HEK293T (cell line): Measurements from ENCODE around the gene LRRC43.
"Not testable (repeated sequence)": the region's sequence is repeated elsewhere in the genome, so short reads cannot be mapped to it uniquely, and the experiment has no call there.

Experiments
- CTCF ChIA-PET: fragments of 350-600 bp; formaldehyde crosslinking; extraction: SDS; loops from one replicate; lab custom pipeline; 2021; ENCODE audit warnings: antibody characterized with exemption, inconsistent platforms; lab: Yijun Ruan, JAX
- POLR2A ChIA-PET: fragments of 350-600 bp; formaldehyde crosslinking; extraction: SDS; loops from one replicate; lab custom pipeline; 2020; ENCODE audit warnings: antibody characterized with exemption, inconsistent platforms; lab: Yijun Ruan, JAX
- DNase-seq: peaks from one replicate; pipeline ENCODE4 v3.0.0; 2012; ENCODE audit warnings: mixed read lengths; ENCODE audit errors: extremely low spot score
- ARNT ChIP-seq: fragments of 450-650 bp; IDR thresholded peaks from 2 replicates; pipeline ENCODE4 v1.6.1; 2017; ENCODE audit warnings: mild to moderate bottlenecking
- BHLHE40 ChIP-seq: fragments of 450-650 bp; IDR thresholded peaks from 2 replicates; pipeline ENCODE4 v1.6.1; 2016; ENCODE audit warnings: mild to moderate bottlenecking, moderate library complexity, borderline replicate concordance
- CTBP1 ChIP-seq: fragments of 450-650 bp; IDR thresholded peaks from 2 replicates; pipeline ENCODE4 v1.6.1; 2016; ENCODE audit warnings: borderline replicate concordance
- ELF4 ChIP-seq: fragments of 450-650 bp; IDR thresholded peaks from 2 replicates; pipeline ENCODE4 v1.6.1; 2017; ENCODE audit warnings: antibody characterized with exemption
- FOXA1 ChIP-seq: fragments of 450-650 bp; IDR thresholded peaks from 2 replicates; pipeline ENCODE4 v1.6.1; 2016; ENCODE audit warnings: mild to moderate bottlenecking
- FOXK2 ChIP-seq: fragments of 450-650 bp; IDR thresholded peaks from 2 replicates; pipeline ENCODE4 v1.6.1; 2016; ENCODE audit warnings: mild to moderate bottlenecking
- FOXM1 ChIP-seq: fragments of 450-650 bp; IDR thresholded peaks from 2 replicates; pipeline ENCODE4 v1.6.1; 2017; ENCODE audit warnings: mild to moderate bottlenecking, borderline replicate concordance
- HDGF ChIP-seq: fragments of 450-650 bp; IDR thresholded peaks from 2 replicates; pipeline ENCODE4 v1.6.1; 2017; ENCODE audit warnings: antibody characterized with exemption, borderline replicate concordance
- L3MBTL2 ChIP-seq: fragments of 450-650 bp; conservative IDR thresholded peaks from 2 replicates; pipeline ENCODE4 v1.6.1; 2016; ENCODE audit warnings: mild to moderate bottlenecking
- LEF1 ChIP-seq: fragments of 450-650 bp; IDR thresholded peaks from 2 replicates; pipeline ENCODE4 v1.6.1; 2017; ENCODE audit warnings: mild to moderate bottlenecking, borderline replicate concordance
- NFRKB ChIP-seq: fragments of 450-650 bp; IDR thresholded peaks from 2 replicates; pipeline ENCODE4 v1.6.1; 2016; ENCODE audit warnings: mild to moderate bottlenecking, moderate library complexity
- PKNOX1 ChIP-seq: fragments of 450-650 bp; IDR thresholded peaks from 2 replicates; pipeline ENCODE4 v1.6.1; 2016
- SP1 ChIP-seq: fragments of 450-650 bp; IDR thresholded peaks from 2 replicates; pipeline ENCODE4 v1.6.1; 2017
- SUZ12 ChIP-seq: fragments of 450-650 bp; IDR thresholded peaks from 2 replicates; pipeline ENCODE4 v1.6.1; 2016; ENCODE audit warnings: mild to moderate bottlenecking
- TARDBP ChIP-seq: fragments of 450-650 bp; IDR thresholded peaks from 2 replicates; pipeline ENCODE4 v1.6.1; 2016
- ZNF384 ChIP-seq: fragments of 450-650 bp; IDR thresholded peaks from 2 replicates; pipeline ENCODE4 v1.6.1; 2016

Gene LRRC43

GRCh38 chr12:122174155-122174845, 8.6 kb upstream of the LRRC43 start, which contains the start of gene IL31:
Gene IL31 (minus strand): TSS chr12:122174221. CDS start chr12:122174172, 49 bp downstream.
- no peak for TF ChIP-seq CTBP1
- ChIA-PET POLR2A (no interaction called here), CTCF (interaction anchor here (0.6 kb wide), 1 partner anchor 85 kb away, joined by 13 read pairs; no protein-coding TSS in a partner anchor)
- DNase-seq = no peak

GRCh38 chr12:122176473-122176872, 6.5 kb upstream of the LRRC43 start:
- DNase-seq, POLR2A ChIA-PET: not testable (repeated sequence)
- CTCF ChIA-PET = interaction anchor here (0.5 kb wide), 1 partner anchor 15 kb away, joined by 3 read pairs; no protein-coding TSS in a partner anchor

GRCh38 chr12:122183588-122183940, 641 bp downstream of the LRRC43 start:
- POLR2A ChIA-PET = no interaction called here
- DNase-seq = no peak
- TF ChIP-seq NFRKB (no peak), FOXM1 (no peak), SUZ12 (no peak), FOXK2 (no peak), BHLHE40 (no peak), L3MBTL2 (no peak), CTBP1 (no peak), PKNOX1 (no peak), SP1 (no peak), HDGF (no peak), ARNT (no peak), TARDBP (no peak), ELF4 (no peak), LEF1 (no peak), FOXA1 (no peak)
- CTCF ChIA-PET = no interaction called here

- TF ChIP-seq FOXA1 (no peak), NFRKB (no peak), FOXM1 (no peak), TARDBP (no peak), HDGF (no peak), ZNF384 (no peak), BHLHE40 (no peak), SP1 (no peak), L3MBTL2 (no peak), ARNT (no peak), CTBP1 (no peak), FOXK2 (no peak), ELF4 (no peak), LEF1 (no peak), PKNOX1 (no peak), SUZ12 (no peak)
- POLR2A ChIA-PET = no interaction called here
- CTCF ChIA-PET = no interaction called here
- no peak for DNase-seq
Observed at GRCh38 chr12:122184517-122184916, 1.6 kb downstream of the LRRC43 start.

GRCh38 chr12:122185079-122185478, 2.2 kb downstream of the LRRC43 start:
- TF ChIP-seq HDGF = no peak
- TF ChIP-seq ZNF384 = no peak
- TF ChIP-seq CTBP1 = no peak
- TF ChIP-seq SUZ12 = no peak
- no peak for TF ChIP-seq ARNT
- no peak for TF ChIP-seq TARDBP
- no peak for TF ChIP-seq PKNOX1
- no peak for TF ChIP-seq FOXM1
- no peak for TF ChIP-seq L3MBTL2
- no peak for TF ChIP-seq BHLHE40
- TF ChIP-seq FOXK2 = no peak
- no peak for TF ChIP-seq LEF1
- TF ChIP-seq FOXA1 = no peak
- TF ChIP-seq SP1 = no peak
- no peak for TF ChIP-seq ELF4
- no peak for TF ChIP-seq NFRKB
- ChIA-PET POLR2A (no interaction called here), CTCF (no interaction called here)
- no peak for DNase-seq

GRCh38 chr12:122185494-122186082, 2.7 kb downstream of the LRRC43 start:
- ChIA-PET CTCF (interaction anchor here (0.6 kb wide), 1 partner anchor 34 kb away, joined by 3 read pairs; no protein-coding TSS in a partner anchor), POLR2A (no interaction called here)
- no peak for TF ChIP-seq ZNF384
- no peak for DNase-seq

GRCh38 chr12:122187466-122187865, 4.5 kb downstream of the LRRC43 start:
- ChIA-PET POLR2A (no interaction called here), CTCF (no interaction called here)
- no peak for DNase-seq
- TF ChIP-seq CTBP1 = no peak
- no peak for TF ChIP-seq LEF1
- TF ChIP-seq FOXK2 = no peak
- no peak for TF ChIP-seq SUZ12
- TF ChIP-seq SP1 = no peak
- TF ChIP-seq ELF4 = no peak
- TF ChIP-seq NFRKB = no peak
- no peak for TF ChIP-seq PKNOX1
- TF ChIP-seq FOXA1 = no peak
- TF ChIP-seq L3MBTL2 = no peak
